Activated CD8-positive, alpha-beta memory T cell treated with anti-CD3 and anti-CD28 coated beads for 4 hours (primary cell): Measurements from ENCODE around the gene HMG20B.

Experiments used
- DNase-seq, 2 donors: peaks; one replicate each; pipeline ENCODE4 v3.0.0-alpha.2; 2020; ENCODE audit warnings: low read depth in 2 of 2

The HMG20B gene

GRCh38 chr19:3537101-3537437 is 35.7 kb upstream of the HMG20B start:
- DNase-seq, result no peak

- DNase-seq, result no peak
Observed at GRCh38 chr19:3537438-3538240, 35.1 kb upstream of the HMG20B start.

- no peak for DNase-seq
Observed at GRCh38 chr19:3538258-3538929, 34.4 kb upstream of the HMG20B start.

GRCh38 chr19:3538965-3539755 is 33.6 kb upstream of the HMG20B start, which contains the start of gene TEKTIP1:
TEKTIP1 (plus strand) TSS chr19:3539174; CDS start chr19:3539178, 4 bp downstream.
- no peak for DNase-seq

GRCh38 chr19:3539756-3540118 is 33.0 kb upstream of the HMG20B start:
- no peak for DNase-seq

GRCh38 chr19:3543150-3544057 is 29.3 kb upstream of the HMG20B start:
- DNase-seq, result no peak

GRCh38 chr19:3544058-3544376 is 28.7 kb upstream of the HMG20B start:
- DNase-seq, result no peak

GRCh38 chr19:3544742-3545668 is 27.7 kb upstream of the HMG20B start:
- peak; percentile 28 to 55 for DNase-seq

- no peak for DNase-seq
Observed at GRCh38 chr19:3545669-3546034, 27.1 kb upstream of the HMG20B start.

- DNase-seq, result no peak
Observed at GRCh38 chr19:3546119-3546518, 26.6 kb upstream of the HMG20B start.

GRCh38 chr19:3547301-3547731 is 25.4 kb upstream of the HMG20B start:
- no peak for DNase-seq

- no peak for DNase-seq
Observed at GRCh38 chr19:3547767-3548282, 24.9 kb upstream of the HMG20B start.

GRCh38 chr19:3548606-3549005 is 24.1 kb upstream of the HMG20B start:
- DNase-seq, result no peak

GRCh38 chr19:3549816-3550215 is 22.9 kb upstream of the HMG20B start:
- DNase-seq, result no peak

- no peak for DNase-seq
Observed at GRCh38 chr19:3550947-3551791, 21.6 kb upstream of the HMG20B start.

GRCh38 chr19:3551792-3552095 is 21.0 kb upstream of the HMG20B start:
- DNase-seq, result no peak

GRCh38 chr19:3554254-3555083 is 18.3 kb upstream of the HMG20B start:
- DNase-seq, result no peak

- DNase-seq, result no peak
Observed at GRCh38 chr19:3555653-3556422, 16.9 kb upstream of the HMG20B start.
